Amniotic epithelial cell (primary cell): ENCODE results near the gene SPPL3.
"Not testable (repeated sequence)": the region's sequence is repeated elsewhere in the genome, so short reads cannot be mapped to it uniquely, and the experiment has no call there.

ENCODE experiments used
- DNase-seq: peaks from one replicate; pipeline ENCODE4 v3.0.0-alpha.2; 2010; ENCODE audit warnings: low read depth

SPPL3 gene

DNA sequence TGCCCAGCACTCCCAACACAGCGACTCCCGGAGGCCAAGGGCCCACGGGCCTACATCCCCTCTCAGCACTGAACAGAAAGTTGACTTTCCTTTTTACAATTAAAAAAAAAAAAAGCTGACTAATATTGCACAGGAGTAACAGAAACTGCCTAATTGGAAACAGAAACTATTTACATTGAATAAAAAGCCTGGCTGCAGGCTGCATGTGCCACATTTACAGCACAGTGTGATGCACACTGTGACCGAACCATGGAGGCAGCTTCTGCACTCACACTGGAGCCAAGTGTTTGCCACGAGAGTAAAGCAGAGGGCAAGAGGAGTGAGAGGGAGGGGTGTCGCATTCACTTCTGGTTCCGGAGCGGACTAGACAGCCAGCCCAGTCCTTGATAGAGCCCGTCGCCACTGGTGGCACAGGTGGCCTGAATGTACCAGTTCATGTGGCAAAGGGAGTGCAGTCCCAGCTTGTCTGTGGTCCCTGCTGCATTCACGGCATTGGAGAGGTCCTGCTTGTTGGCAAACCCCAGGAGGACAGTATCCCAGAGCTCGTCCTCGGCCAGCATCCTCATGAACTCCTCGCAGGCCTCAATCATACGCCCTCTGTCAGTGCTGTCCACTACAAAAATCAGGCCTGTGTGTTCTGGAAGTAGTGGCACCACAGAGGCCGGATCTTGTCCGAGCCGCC is 59.2 kb downstream of the SPPL3 start:
- DNase-seq, result no peak

DNA sequence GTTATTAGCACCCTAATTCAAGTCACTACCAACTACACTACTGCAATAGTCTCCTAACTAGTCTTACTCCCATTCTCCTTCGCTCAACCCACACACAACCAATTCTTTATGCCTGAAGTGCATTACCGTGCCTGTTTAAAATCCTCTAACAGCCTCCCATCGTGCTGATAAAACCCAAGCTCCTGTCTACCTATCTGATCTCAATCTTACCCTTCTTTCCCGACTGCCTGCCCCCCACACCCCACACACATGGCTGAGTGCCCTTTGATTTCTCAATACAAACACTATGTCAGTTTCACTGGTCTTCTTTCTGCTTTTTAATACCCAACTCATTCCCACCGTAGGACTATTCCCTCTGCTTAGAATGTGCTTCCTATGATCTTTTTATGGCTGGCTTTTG is 59.9 kb downstream of the SPPL3 start:
- peak; percentile 43 for DNase-seq

DNA sequence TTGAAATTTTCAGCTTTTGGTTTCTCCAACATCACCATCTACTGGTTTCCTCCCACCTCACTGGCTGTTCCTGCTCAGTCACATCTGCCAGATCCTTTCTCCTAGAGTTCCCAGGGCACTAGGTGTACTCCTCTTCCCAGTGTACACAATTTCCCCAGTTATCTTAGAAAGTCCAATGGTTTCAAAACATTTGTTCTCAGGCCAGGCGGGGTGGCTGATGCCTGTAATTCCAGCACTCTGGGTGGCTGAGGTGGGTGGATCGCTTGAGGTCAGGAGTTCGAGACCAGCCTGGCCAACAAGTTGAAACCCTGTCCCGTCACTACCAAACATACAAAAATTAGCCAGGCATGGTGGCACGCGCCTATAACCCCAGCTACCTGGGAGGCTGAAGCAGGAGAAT is 60.7 kb downstream of the SPPL3 start:
- peak; percentile 40 for DNase-seq

DNA sequence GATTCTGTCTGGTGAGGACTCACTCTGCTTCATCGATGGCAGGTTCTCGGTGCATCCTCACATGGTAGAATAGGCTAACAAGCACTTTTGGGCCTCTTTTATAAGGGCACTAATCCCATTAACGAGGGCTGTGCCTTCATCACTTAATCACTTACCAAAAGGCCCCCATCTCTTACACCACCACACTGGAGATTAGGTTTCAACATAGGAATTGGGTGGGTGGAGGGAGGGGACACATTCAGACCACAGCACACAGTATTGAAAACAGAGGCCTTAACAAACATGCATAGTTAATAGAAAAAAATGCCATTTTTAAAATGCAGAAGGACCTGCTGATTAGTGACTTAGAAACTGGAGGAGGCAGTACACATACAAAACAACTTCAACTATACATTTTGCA is 61.6 kb downstream of the SPPL3 start:
- DNase-seq, result no peak

DNA sequence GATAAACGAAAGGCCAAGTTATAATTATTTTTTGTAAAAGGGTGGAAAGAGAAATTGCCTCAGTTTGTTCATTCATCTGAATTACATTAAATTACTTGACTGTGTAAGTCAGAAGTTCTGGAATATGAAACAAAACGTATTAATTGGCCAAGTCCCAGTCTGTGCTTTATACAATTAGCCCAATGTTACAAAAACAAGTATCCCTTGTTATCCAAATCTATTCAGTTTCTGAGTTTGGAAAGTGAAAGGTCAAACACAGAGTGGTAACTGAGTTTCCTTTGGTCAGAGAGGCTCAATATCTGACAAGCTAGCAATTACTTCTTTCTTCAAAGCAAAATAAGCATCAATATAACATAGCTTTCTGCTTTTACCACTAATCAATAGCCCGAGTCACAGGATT is 62.6 kb downstream of the SPPL3 start:
- DNase-seq, result no peak

DNA sequence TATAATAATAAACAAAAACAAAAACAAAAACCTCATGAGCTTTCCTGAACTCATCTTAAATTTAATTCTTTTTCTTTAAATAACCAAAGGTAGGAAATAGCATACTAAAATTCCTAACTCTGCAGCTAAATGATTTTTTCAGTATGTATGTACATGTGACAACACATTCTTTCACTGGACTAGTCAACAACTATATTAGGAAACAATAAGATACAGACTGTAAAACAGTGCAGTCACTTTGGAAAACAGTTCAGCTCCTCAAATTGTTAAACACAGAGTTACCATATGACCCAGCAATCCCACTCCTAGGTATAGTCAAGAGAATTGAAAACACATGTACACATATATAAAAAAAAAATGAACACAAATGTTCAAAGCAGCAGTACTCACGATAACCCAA is 64.7 kb downstream of the SPPL3 start:
- DNase-seq, result no peak

DNA sequence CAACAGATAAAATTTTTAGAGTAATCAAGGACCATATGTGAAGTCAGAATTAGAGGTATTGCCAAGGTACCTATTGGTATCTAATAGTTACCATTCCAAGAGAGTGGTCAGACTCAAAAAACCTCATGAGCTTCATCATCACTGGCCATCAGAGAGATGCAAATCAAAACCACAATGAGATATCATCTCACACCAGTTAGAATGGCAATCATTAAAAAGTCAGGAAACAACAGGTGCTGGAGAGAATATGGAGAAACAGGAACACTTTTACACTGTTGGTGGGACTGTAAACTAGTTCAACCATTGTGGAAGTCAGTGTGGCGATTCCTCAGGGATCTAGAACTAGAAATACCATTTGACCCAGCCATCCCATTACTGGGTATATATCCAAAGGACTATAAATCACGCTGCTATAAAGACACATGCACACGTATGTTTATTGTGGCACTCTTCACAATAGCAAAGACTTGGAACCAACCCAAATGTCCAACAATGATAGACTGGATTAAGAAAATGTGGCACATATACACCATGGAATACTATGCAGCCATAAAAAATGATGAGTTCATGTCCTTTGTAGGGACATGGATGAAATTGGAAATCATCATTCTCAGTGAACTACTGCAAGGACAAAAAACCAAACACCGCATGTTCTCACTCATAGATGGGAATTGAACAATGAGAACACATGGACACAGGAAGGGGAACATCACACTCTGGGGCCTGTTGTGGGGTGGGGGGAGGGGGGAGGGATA is 65.4 kb downstream of the SPPL3 start:
- DNase-seq, result not testable (repeated sequence)

DNA sequence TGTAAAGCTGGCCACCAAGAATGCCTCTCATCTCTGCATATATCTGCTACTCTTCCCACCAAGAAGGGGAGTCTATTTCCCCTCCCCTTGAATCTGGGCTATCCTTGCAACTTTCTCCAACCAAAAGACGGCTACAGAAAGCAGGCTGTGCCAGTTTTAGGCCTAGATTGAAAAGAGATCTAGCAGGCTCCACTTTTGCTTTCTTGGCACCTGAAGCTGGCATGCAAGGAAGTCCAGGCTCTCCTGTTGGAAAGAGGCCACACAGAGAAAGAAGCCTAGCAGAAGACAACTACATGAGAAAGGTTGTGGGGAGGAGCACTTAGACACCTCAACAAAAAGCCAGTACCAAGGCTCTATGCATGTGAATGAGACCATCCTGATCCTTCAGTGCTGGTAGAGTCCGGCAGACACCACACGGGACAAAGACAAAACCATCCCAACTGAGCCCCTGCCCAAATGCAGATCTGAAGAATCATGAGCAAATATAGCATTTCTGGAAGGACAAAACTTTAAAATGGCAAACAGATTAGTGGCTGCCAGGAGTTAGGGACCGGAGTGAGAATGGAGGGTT is 68.0 kb downstream of the SPPL3 start:
- DNase-seq, result no peak

DNA sequence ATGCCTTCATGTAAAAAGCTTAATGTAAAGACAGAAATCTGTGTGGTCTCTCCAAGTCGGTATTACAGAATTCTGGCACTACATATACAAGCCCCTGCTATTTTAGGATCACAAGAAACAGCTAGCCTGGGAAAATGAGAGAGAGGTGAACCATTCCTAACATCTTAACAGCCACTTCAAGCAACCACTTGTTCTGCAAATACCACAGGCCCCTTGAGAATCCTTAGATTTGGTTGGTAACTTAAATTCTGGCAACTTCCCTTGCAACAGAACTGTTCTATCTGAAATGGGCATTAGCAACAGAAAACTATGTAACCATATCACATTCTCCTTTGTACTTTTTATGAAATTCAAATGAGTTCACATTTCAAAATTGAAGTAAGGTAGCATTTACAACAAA is 68.5 kb downstream of the SPPL3 start:
- DNase-seq, result no peak

DNA sequence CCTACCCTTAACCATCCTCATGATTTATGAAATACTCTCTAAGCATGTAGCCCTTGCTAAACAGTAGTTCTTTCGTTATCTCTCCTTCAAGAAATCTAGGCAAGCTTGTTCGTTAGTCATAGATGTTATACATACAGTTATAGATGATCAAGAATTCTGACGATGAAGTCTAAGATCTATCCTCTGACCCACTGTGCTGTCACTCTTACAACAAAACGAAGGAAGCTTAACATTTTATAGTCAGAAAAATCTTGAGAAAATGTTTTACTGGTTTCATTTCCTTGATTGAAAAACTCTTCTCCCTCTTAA is 68.9 kb downstream of the SPPL3 start:
- peak; percentile 85 for DNase-seq

DNA sequence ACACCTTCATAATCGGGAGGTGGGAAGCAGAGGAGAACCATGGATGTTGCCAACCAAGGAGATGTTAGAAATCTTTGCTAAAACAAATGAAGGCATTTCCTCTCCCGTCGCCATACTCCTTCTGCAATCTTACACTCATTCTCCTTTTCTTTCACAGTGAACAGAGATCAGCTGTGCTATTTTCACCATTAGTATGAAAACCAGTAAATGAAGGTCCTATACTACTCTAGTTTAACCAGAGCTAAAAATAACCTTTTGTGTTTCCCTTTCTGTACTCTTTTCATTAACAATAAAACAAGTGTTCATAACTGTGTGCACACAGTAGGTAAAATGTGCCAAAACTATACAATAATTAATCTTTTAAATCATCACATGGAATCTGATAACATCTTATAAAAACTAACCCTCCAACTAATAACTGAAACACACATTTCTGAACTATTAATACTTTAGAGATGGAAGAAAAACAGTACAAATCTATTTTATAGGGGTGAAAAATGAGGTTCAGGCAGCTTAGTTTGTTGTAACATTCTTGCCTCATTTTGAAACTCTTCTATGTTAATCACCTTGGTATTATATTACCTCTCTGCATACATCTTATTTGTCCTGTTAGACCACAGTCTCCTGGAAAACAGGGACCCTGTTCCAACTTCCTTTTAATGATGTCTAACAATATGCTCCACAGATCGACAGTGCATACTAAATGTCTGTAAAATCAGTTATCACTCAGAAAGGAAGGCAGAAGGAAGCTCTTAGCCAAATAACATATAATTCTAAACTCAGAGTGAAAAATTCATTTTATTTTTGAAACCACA is 69.5 kb downstream of the SPPL3 start:
- DNase-seq, result no peak

DNA sequence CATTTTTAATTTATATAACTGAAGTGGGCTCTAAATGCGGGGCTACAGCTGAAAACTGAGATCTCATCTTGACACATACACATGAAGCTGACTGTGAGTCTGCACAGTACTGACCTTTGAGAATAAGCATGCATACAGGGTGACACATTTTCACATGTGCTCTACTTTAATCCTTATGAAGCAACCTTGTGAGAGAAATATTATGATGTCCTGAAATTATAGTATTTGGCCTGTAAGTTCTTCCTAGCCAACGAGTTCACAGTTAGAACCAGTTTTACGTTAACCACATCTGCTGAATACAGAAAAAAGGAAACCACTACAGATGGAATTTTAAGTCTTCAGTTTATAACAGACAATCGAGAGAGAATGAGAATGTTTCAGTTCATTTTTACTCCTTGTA is 70.3 kb downstream of the SPPL3 start:
- DNase-seq, result peak; percentile 93

DNA sequence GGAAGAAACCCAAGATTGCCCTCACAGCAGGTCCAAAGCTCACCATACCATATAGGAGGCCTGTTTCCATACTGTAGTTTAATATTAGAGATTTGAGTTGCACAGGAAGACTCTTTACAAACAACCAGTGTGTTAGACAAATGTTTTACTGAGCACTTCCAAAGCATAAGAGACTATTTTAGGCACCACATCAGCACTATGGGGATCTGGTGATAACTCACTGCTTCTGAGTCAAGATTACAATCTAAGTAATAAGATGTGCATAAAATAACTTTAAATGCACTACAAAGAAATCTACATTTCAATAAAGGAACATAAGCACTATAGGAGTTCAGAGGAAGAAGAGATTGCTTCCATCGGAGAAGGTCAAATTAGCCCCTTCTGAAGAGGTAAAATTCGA is 71.4 kb downstream of the SPPL3 start:
- DNase-seq, result no peak

DNA sequence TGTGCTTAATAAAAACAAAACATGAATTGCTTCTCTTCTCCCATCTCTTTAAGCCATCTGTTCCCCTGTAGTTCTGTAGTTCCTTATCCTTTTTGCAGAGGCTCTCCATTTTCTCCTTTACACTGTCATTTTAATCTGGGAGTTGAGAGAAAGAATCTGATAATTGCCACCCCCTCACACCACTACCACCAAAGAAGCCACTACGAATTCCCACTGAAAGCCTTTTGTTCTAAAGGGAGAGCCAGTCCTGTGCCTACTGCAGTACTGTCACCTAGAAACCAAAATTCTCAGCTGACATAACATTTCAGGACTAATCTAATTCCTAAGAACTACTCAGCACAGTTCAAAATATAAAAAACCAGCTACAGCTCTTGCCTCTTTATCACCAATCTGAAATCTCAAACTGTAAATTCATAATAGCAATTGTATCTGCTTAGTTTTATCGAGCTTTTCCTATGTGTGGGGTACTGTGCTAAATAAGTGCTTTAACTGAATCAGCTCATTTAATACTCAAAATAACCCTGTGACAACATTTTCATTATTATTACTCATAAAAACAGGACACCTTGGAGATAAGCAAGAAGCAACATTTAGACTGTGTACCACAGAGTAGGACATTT is 72.4 kb downstream of the SPPL3 start:
- DNase-seq, result no peak

DNA sequence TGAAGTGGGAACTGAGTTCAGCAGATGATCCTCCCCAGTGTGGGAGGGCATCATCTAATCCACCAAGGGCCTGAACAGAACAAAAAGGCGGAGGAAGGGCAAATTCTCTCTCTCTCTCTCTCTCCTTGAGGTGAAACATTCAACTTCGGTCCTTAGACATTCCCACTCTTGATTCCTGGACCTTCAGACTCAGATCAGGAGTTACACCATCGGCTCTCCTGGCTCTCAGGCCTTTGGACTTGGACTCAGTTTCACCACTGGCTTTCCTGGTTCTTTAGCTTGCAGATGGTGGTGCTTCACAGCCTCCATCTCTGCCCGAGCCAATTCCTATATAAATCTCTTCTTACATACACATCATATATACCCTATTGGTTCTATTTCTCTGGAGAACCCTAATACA is 73.2 kb downstream of the SPPL3 start:
- no peak for DNase-seq

DNA sequence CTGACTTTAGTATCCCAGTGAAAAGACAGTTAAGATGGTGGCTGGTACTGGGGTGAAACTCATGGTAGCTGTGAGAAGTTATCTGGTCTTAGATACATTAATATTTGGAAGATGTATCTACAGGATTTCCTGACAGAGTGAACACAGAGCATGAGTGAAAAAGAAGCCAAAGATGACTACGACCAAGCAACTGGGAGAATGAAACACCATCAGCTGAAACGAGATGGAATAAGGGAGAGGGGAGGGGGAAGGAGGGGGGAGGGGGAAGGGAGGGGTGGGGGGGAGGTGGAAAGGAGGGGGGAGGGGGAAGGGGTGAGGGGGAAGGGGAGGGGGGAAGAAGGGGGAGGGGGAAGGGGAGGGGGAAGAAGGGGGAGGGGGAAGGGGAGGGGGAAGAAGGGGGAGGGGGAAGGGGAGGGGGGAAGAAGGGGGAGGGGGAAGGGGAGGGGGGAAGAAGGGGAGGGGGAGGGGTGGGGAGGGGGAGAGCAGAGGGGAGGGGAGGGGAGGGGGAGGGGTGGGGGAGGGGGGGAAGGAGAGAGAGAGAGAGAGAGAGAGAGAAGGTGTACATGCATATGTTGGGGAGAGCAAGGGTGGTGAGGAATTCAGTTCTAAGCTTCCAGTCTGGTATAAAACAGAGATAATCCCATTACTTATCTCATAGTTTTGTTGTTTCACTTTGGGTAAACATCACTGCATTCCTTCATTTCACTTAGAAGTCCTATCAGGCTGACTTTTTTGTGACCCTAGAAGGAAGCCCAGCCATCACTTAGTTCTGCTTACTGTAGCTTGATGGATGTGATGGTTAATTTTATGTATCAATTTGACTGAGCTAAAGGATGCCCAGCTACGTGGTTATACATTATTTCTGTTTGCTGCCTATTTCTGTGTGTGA is 73.9 kb downstream of the SPPL3 start:
- DNase-seq, result peak; percentile 95

DNA sequence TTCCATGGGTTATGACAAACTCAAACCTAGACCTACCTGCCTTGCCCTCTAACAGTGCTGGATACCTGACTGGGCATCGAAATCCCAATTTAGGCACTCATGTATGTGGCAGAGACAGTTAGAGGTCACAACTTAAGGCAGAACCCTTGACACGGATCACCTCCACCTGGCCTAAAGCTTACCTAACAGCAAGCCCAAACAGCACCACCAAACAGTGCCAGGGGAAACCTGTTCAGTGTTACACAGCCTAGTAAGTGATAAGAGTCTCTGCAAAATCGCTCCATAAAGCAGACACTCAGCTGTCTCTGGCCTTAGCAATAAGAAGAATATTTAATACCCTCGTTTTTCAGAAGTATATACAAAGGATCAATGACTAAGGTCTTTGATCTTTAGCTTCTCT is 77.8 kb downstream of the SPPL3 start:
- DNase-seq, result no peak

DNA sequence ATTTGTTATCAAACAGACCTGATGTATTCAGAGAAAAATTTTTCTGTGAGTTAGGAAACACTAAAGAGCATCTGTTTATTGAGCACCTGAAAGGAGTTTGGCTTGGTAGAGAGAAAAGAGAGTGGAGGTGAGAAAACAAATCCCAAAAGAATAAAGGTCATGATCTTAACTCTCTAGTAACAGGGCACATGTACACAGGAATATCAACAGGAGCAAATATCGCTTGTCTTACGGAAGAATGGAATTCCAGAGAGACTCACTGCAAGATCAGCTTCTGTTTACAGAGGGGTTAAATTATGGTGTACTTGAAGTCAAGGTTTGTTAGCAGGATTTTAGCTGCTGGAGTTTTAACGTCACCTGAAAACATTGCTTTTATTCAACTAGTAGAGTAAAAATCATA is 78.8 kb downstream of the SPPL3 start:
- no peak for DNase-seq

DNA sequence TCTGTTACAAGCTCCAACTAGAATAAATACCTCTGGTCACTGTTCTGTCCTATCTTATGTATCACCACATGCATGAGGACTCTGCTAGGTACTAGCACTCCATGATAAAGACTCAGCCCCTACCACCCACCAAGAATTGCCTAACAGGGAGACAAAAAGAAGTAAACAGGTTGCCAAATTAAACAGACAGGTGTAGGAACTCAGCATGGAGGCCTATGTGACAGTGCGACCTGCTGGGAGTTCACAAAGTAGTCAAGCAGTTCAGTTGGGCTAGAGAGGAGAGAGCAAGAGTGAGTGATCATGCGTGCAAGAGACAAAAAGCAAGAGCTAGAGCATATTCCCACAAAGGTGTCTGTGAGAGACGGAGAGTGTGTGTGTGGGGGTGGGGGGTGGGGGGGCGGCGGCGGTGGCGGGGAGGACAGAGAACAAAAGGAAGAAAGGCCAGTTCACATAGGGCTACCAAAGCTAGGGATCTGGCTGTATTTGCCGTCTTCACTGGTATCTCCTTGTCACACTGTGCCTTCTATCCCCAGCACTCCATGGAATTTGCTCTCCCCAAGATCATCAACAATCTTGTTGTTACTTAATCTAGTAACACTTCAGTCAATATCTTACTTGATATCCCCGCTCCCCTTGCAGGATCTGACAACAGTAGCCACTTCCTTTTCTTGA is 81.2 kb downstream of the SPPL3 start:
- DNase-seq, result no peak

DNA sequence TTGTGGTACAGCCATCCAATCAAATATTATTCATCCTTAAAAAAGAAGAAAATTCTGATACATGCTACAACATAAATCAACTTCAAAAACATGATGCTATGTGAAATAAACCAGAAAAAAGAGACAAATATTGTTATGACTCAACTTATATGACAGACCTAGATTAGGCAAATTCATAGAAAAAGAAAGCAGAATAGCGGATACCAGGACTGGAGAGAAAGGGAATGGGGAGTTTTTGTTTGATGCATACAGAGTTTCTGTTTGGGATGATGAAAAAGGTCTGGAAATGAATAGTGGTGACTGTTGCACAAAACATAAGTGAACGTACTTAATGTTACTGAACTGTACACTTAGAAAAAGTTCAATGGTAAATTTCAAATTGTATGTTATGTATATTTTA is 82.3 kb downstream of the SPPL3 start:
- DNase-seq, result peak; percentile 57
